ENCODE data around the gene TGM1.

Gene TGM1

GRCh38 chr14:24270537-24271133 lies 7.7 kb upstream of the TGM1 start:
- no peak for DNase-seq

GRCh38 chr14:24269910-24270536 lies 7.0 kb upstream of the TGM1 start:
- no peak for DNase-seq

GRCh38 chr14:24269368-24269767 lies 6.4 kb upstream of the TGM1 start:
- DNase-seq, result no peak

- no peak for DNase-seq
These were observed 5.2 kb upstream of the TGM1 start for GRCh38 chr14:24268225-24268624.

- no peak for DNase-seq
These were observed 4.5 kb upstream of the TGM1 start for GRCh38 chr14:24267516-24267915.

- no peak for DNase-seq
These were observed 3.6 kb upstream of the TGM1 start for GRCh38 chr14:24266344-24267244.

- no peak for DNase-seq
These were observed 1.3 kb upstream of the TGM1 start for GRCh38 chr14:24264298-24264697.

- no peak for DNase-seq
These were observed 871 bp upstream of the TGM1 start for GRCh38 chr14:24263848-24264247.

- DNase-seq, result no peak
These were observed 1.0 kb downstream of the TGM1 start for GRCh38 chr14:24261969-24262327.

- DNase-seq, result no peak
These were observed 1.6 kb downstream of the TGM1 start for GRCh38 chr14:24261256-24261968.

GRCh38 chr14:24260780-24261157 lies 2.2 kb downstream of the TGM1 start:
- DNase-seq, result no peak

GRCh38 chr14:24260026-24260779 lies 2.8 kb downstream of the TGM1 start:
- DNase-seq, result no peak

GRCh38 chr14:24259282-24260025 lies 3.5 kb downstream of the TGM1 start:
- no peak for DNase-seq

- DNase-seq, result no peak
These were observed 4.3 kb downstream of the TGM1 start for GRCh38 chr14:24258548-24259265.

GRCh38 chr14:24258119-24258518 lies 4.9 kb downstream of the TGM1 start:
- DNase-seq, result no peak

GRCh38 chr14:24256960-24257359 lies 6.0 kb downstream of the TGM1 start:
- DNase-seq, result no peak

GRCh38 chr14:24255931-24256711 lies 6.9 kb downstream of the TGM1 start:
- DNase-seq, result no peak

- no peak for DNase-seq
These were observed 7.5 kb downstream of the TGM1 start for GRCh38 chr14:24255438-24255837.

GRCh38 chr14:24254630-24255392 lies 8.2 kb downstream of the TGM1 start:
- DNase-seq, result no peak

GRCh38 chr14:24253936-24254335 lies 9.0 kb downstream of the TGM1 start:
- DNase-seq, result no peak
